ENCODE data around the gene VPS39.

The VPS39 gene

GRCh38 chr15:42128476-42128875 lies 79.6 kb downstream of the VPS39 start:
- Histone ChIP-seq H3K79me2 (ENCODE audit: insufficient read depth, low read length) (no peaks in the 10 kb centered on the region), H3K9ac (ENCODE audit: low read length) (no peak overlapping the region), H3K9me2 (replicated peaks; ENCODE audit: insufficient read depth, low read length) (no peaks in the 10 kb centered on the region), H3K4me2 (ENCODE audit: low read depth, low read length, poor library complexity, severe bottlenecking) (no peak overlapping the region), H3K9me3 (ENCODE audit: insufficient read depth, low read length) (no peaks in the 10 kb centered on the region), H3K36me3 (ENCODE audit: low read length) (no peaks in the 10 kb centered on the region), H3K4me3 (ENCODE audit: insufficient read depth, low read length, poor library complexity, severe bottlenecking) (no peak overlapping the region), H3F3A (ENCODE audit: insufficient read depth) (no peaks in the 10 kb centered on the region), H3K27ac (ENCODE audit: low read depth, low read length) (no peak overlapping the region), H2AFZ (ENCODE audit: low read depth, low read length, severe bottlenecking) (no peak overlapping the region), H3K27me3 (ENCODE audit: low read length) (no peaks in the 10 kb centered on the region), H4K20me1 (ENCODE audit: low read depth, low read length) (no peaks in the 10 kb centered on the region)
- no peak for TF ChIP-seq CTCF (IDR thresholded peaks at IDR 0.05; ENCODE audit: insufficient read depth, low read length, poor library complexity, severe bottlenecking)
- no peak for TF ChIP-seq EZH2phosphoT487 (conservative IDR thresholded peaks at IDR 0.05; ENCODE audit: low read length)

GRCh38 chr15:42123546-42123945 lies 84.6 kb downstream of the VPS39 start:
- no peak overlapping the region for H2AFZ ChIP-seq (ENCODE audit: low read depth, low read length, severe bottlenecking)
- H3K9me3 ChIP-seq (ENCODE audit: insufficient read depth, low read length) = no peaks in the 10 kb centered on the region
- H3K4me3 ChIP-seq (ENCODE audit: insufficient read depth, low read length, poor library complexity, severe bottlenecking) = no peak overlapping the region
- H3K9me2 ChIP-seq (replicated peaks; ENCODE audit: insufficient read depth, low read length) = no peaks in the 10 kb centered on the region
- H3K9ac ChIP-seq (ENCODE audit: low read length) = no peak overlapping the region
- H3K79me2 ChIP-seq (ENCODE audit: insufficient read depth, low read length) = no peaks in the 10 kb centered on the region
- no peaks in the 10 kb centered on the region for H3K27me3 ChIP-seq (ENCODE audit: low read length)
- no peak overlapping the region for H3K27ac ChIP-seq (ENCODE audit: low read depth, low read length)
- TF ChIP-seq CTCF (IDR thresholded peaks at IDR 0.05; ENCODE audit: insufficient read depth, low read length, poor library complexity, severe bottlenecking) = no peak
- H3F3A ChIP-seq (ENCODE audit: insufficient read depth) = no peaks in the 10 kb centered on the region
- H3K4me2 ChIP-seq (ENCODE audit: low read depth, low read length, poor library complexity, severe bottlenecking) = no peak overlapping the region
- H3K36me3 ChIP-seq (ENCODE audit: low read length) = no peaks in the 10 kb centered on the region
- H4K20me1 ChIP-seq (ENCODE audit: low read depth, low read length) = no peaks in the 10 kb centered on the region; the same call in 1 of the 2 replicates

GRCh38 chr15:42121682-42122081 lies 86.4 kb downstream of the VPS39 start:
- no peak for TF ChIP-seq CTCF (IDR thresholded peaks at IDR 0.05; ENCODE audit: insufficient read depth, low read length, poor library complexity, severe bottlenecking)
- TF ChIP-seq EZH2phosphoT487 (conservative IDR thresholded peaks at IDR 0.05; ENCODE audit: low read length) = no peak

More at GRCh38 chr15:42121682-42122081, 86.4 kb downstream of the VPS39 start:
- Histone ChIP-seq H3K9me3 (ENCODE audit: insufficient read depth, low read length) (no peaks in the 10 kb centered on the region), H4K20me1 (ENCODE audit: low read depth, low read length) (no peaks in the 10 kb centered on the region; the same call in 1 of the 2 replicates), H3K27me3 (ENCODE audit: low read length) (no peaks in the 10 kb centered on the region), H3K9ac (ENCODE audit: low read length) (no peak overlapping the region), H3K4me2 (ENCODE audit: low read depth, low read length, poor library complexity, severe bottlenecking) (no peak overlapping the region), H3F3A (ENCODE audit: insufficient read depth) (no peaks in the 10 kb centered on the region), H3K9me2 (replicated peaks; ENCODE audit: insufficient read depth, low read length) (no peaks in the 10 kb centered on the region), H3K4me3 (ENCODE audit: insufficient read depth, low read length, poor library complexity, severe bottlenecking) (no peak overlapping the region), H3K79me2 (ENCODE audit: insufficient read depth, low read length) (no peaks in the 10 kb centered on the region), H3K36me3 (ENCODE audit: low read length) (no peaks in the 10 kb centered on the region), H3K27ac (ENCODE audit: low read depth, low read length) (no peak overlapping the region), H2AFZ (ENCODE audit: low read depth, low read length, severe bottlenecking) (no peak overlapping the region)

All from SU-DHL-6 (cell line).